ENCODE results near the gene MDH1.
"Not testable (repeated sequence)": the region's sequence is repeated elsewhere in the genome, so short reads cannot be mapped to it uniquely, and the experiment has no call there.

Gene MDH1

GRCh38 chr2:63587814-63588384 is 864 bp upstream of the MDH1 start:
- peak in 1 of 2 donors; percentile 1 for DNase-seq (ENCODE audit: low read depth in 1 of 2, low spot score in 1 of 2)

GRCh38 chr2:63589148-63589958 is 590 bp downstream of the MDH1 start:
- DNase-seq (ENCODE audit: low read depth in 1 of 2, low spot score in 1 of 2), result no peak

GRCh38 chr2:63590626-63591408 is 2.1 kb downstream of the MDH1 start:
- DNase-seq (ENCODE audit: low read depth in 1 of 2, low spot score in 1 of 2), result no peak

GRCh38 chr2:63591566-63592175 is 2.9 kb downstream of the MDH1 start:
- DNase-seq (ENCODE audit: low read depth in 1 of 2, low spot score in 1 of 2), result no peak

- DNase-seq (ENCODE audit: low read depth in 1 of 2, low spot score in 1 of 2), result no peak
Observed at GRCh38 chr2:63594660-63595059, 5.9 kb downstream of the MDH1 start.

- DNase-seq (ENCODE audit: low read depth in 1 of 2, low spot score in 1 of 2), result no peak
Observed at GRCh38 chr2:63596401-63596883, 7.7 kb downstream of the MDH1 start.

GRCh38 chr2:63598981-63599380 is 10.2 kb downstream of the MDH1 start:
- no peak for DNase-seq (ENCODE audit: low read depth in 1 of 2, low spot score in 1 of 2)

GRCh38 chr2:63600881-63601460 is 12.2 kb downstream of the MDH1 start:
- no peak for DNase-seq (ENCODE audit: low read depth in 1 of 2, low spot score in 1 of 2)

GRCh38 chr2:63604666-63605065 is 15.9 kb downstream of the MDH1 start:
- no peak for DNase-seq (ENCODE audit: low read depth in 1 of 2, low spot score in 1 of 2)

- DNase-seq (ENCODE audit: low read depth in 1 of 2, low spot score in 1 of 2), result not testable (repeated sequence)
Observed at GRCh38 chr2:63608865-63609264, 20.1 kb downstream of the MDH1 start.

- no peak for DNase-seq (ENCODE audit: low read depth in 1 of 2, low spot score in 1 of 2)
Observed at GRCh38 chr2:63610525-63610924, 21.8 kb downstream of the MDH1 start.

GRCh38 chr2:63613391-63613901 is 24.7 kb downstream of the MDH1 start:
- DNase-seq (ENCODE audit: low read depth in 1 of 2, low spot score in 1 of 2), result no peak

GRCh38 chr2:63614448-63614968 is 25.7 kb downstream of the MDH1 start:
- DNase-seq (ENCODE audit: low read depth in 1 of 2, low spot score in 1 of 2), result no peak

- no peak for DNase-seq (ENCODE audit: low read depth in 1 of 2, low spot score in 1 of 2)
Observed at GRCh38 chr2:63614983-63615945, 26.5 kb downstream of the MDH1 start.

- DNase-seq (ENCODE audit: low read depth in 1 of 2, low spot score in 1 of 2), result no peak
Observed at GRCh38 chr2:63617366-63617765, 28.6 kb downstream of the MDH1 start.

GRCh38 chr2:63619328-63619727 is 30.6 kb downstream of the MDH1 start:
- DNase-seq (ENCODE audit: low read depth in 1 of 2, low spot score in 1 of 2), result no peak

GRCh38 chr2:63622751-63623150 is 34.0 kb downstream of the MDH1 start:
- DNase-seq (ENCODE audit: low read depth in 1 of 2, low spot score in 1 of 2), result no peak

GRCh38 chr2:63623763-63624162 is 35.0 kb downstream of the MDH1 start:
- not testable (repeated sequence) for DNase-seq (ENCODE audit: low read depth in 1 of 2, low spot score in 1 of 2)

- DNase-seq (ENCODE audit: low read depth in 1 of 2, low spot score in 1 of 2), result no peak
Observed at GRCh38 chr2:63627866-63628265, 39.1 kb downstream of the MDH1 start.

Data from stimulated activated CD4-positive, alpha-beta T cell treated with anti-CD3 and anti-CD28 coated beads, Interleukin-15, amount 100 ng/mL, for 1 hour (primary cell).